H1 (cell line): Measurements from ENCODE around the gene SGK1.

ENCODE experiments used
- CTCF ChIP-seq, 3 experiments: IDR thresholded peaks; 1 replicate in 2 of 3; 2 replicates in 1 of 3; pipeline versions ENCODE4 v1.5.1 to v1.6.1; 2011; ENCODE audit warnings: low read length in 3 of 3, mild to moderate bottlenecking in 3 of 3, inconsistent platforms in 2 of 3, low read depth in 1 of 3, moderate library complexity in 1 of 3; ENCODE audit not compliant: insufficient read depth in 1 of 3; ENCODE audit errors: control extremely low read depth in 1 of 3
- EZH2 ChIP-seq: fragments of 200-600 bp; sonication (generic); IDR thresholded peaks from 2 replicates; pipeline ENCODE4 v1.7.1; 2012; ENCODE audit warnings: low read depth, mild to moderate bottlenecking, moderate library complexity, low read length, inconsistent platforms; ENCODE audit not compliant: severe bottlenecking
- NRF1 ChIP-seq: IDR thresholded peaks from 2 replicates; pipeline ENCODE4 v1.6.1; 2011; ENCODE audit warnings: mild to moderate bottlenecking, low read depth, low read length, improper control_type of control experiment

DNA sequence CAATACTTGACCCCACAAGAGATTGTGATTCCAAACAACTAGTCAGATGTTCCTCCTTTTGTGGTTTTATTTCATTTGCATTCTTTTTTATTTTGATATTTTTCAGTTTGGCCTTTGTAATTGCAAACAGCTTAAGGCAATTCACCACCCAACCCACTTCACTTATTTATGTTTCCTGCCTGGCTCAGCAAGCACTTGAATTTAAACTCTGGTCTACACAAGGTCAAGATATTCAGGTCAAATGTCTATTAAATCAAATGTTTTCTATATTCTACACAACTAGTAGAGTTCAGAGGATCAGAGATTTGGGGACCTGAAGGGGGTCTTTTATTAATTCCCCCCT lies 100.1 kb downstream of the SGK1 start:
- no peak for TF ChIP-seq EZH2
- TF ChIP-seq CTCF (IDR thresholded peaks at IDR 0.05; ENCODE audit: control extremely low read depth in 1 of 3, insufficient read depth in 1 of 3, low read depth in 1 of 3, low read length in 3 of 3) = no peak
- TF ChIP-seq NRF1 = no peak
